Metanephros (tissue), 2 donors: Measurements from ENCODE around the gene APOF. TPM values are rescaled to one million over a fixed set of nuclear protein-coding genes. Genes with fewer than 3 reads are reported as not detected.

Experiments used
- small RNA-seq: library from RNA; depleted of rRNA; stranded (forward); fragments of <200 nt; gene quantifications from one replicate; pipeline ENCODE3, GENCODE V24; 2014; ENCODE audit warnings: low replicate concordance
- total RNA-seq: library from RNA; depleted of rRNA; stranded (reverse); fragments of >200 nt; gene quantifications from one replicate; pipeline ENCODE4 v1.2.3, GENCODE V29; 2014

Gene APOF
- not detected for total RNA-seq

DNA sequence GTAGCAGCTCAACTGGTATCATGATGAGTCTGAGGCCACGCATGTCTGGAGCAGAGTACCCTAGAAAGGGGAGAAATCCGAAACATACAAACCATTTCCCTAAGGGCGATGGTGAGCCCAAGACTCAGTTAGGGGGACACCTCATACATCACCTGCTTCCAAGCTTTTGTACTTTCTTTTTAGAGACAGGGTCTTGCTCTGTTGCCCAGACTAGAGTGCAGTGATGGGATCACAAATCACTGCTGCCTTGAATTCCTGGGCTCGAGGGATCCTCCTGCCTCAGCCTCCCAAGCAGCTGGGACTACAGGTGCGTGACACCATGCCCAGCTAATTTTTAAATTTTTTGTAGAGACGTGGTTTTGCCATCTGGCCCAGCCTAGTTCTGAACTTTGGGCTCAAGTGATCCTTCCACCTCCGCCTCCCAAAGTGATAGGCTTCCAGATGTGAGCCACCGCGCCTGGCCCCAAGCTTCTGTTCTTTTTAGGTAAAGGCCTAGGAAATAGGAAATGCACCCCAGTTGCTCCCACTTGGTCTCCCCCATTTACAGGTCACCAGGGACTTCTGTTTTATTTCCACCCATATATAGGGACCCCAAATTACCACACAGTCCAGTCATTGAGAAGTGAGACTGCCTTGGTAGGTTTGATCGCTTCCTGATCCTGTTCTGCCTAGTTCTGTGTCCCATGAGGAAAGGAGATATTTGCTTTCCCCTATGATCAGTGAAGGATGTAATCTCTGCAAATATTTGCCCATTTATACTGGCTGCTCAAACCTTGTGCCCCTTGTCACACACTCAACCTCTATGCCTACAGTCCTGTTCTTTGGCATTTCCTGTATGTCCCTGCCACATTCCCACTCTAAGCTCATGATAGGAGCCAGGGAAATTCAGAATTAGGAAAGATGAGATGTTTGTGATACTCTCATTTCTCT, at the start of gene APOF:
APOF (minus strand) TSS at position 728 of the 930 bp plus-strand sequence; CDS start at position 616, 112 bp downstream.

GRCh38 chr12:56359851-56360767, 2.5 kb downstream of the APOF start, which contains the start of gene STAT2:
TSS of gene STAT2 (minus strand) at chr12:56360107. CDS start at chr12:56356571, 3,536 bp downstream.

DNA sequence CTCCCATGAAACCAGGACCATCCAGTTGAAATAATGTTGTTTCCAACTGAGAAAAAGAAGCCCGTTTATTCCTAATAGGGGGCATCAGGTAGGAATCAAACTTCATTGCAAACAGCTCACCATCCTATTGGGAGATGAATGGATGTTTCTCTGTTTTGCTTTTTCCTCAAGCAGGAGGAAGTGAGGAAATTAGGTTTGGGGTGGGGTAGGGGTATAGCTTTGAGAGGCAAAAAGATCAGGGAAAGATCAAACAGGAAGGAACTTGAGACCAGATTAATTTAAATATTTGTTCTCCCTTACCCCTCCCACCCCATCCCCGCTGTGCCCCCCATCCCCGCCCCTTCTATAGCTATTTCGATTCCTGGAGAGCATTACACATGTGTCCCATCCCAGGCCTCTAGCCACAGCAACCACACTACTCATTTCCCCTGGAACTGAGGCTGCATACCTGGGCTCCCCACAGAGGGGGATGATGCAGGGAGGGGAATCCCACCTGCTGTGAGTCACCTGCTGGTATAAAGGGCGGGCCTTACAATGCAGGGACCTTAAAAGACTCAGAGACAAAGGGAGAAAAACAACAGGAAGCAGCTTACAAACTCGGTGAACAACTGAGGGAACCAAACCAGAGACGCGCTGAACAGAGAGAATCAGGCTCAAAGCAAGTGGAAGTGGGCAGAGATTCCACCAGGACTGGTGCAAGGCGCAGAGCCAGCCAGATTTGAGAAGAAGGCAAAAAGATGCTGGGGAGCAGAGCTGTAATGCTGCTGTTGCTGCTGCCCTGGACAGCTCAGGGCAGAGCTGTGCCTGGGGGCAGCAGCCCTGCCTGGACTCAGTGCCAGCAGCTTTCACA, 24.1 kb downstream of the APOF start, which contains the start of gene IL23A:
IL23A (plus strand) TSS at position 577 of the 850 bp plus-strand sequence; CDS start at position 738, 161 bp downstream.

DNA sequence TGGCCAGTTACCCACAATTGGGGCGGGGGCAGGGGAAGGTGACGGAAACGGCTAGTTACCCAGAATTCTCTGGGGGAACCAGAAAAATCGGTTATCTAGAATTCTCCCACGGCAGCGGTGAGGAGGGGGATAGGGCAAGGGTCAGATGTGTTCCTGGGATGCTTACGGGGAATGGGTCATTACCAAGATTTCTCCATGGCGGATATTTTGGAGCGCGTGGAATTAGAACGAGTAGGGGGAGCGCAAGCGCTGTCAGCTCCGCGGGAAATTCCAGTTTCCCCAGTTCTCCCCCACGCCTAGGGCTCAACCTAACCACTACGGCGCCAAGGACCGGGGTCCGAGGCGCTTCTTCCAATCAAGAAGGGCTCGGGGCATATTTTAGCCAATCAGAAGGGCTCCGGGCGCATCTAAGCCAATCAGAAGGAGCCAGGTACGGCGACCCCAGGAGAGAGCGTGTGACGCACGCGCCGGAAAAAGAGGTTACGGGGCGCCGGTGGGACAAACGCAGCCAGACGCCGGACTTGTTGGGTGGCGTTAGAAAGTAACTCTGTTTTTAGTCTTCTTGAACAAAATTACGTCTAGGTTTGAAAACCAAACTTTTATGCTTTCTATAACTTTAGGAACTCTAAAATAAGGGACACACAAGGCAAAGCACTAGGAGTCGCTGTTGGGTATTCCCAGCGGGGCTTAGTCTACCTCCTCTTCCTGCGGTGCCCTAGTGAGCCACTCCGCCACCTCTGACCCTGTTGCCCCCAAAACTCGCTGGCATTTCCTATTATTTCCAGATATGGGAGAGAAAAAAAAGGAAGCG, 28.8 kb downstream of the APOF start, which contains the start of gene PAN2:
PAN2 (minus strand) TSS at position 322 of the 811 bp plus-strand sequence. CDS start 906 bp downstream, outside the sequence.

GRCh38 chr12:56315622-56316473, 46.8 kb downstream of the APOF start, which contains the start of gene CNPY2:
TSS of gene CNPY2 (minus strand) at chr12:56315988. CDS start at chr12:56315217, 771 bp downstream.

Small RNA genes within 50 kb of the gene (small RNA-seq; reads per million reads assigned to genes)
- not detected for gene RNU7-40P

Other genes with a start within 250 kb of the APOF start
- gene RPL41, start 246.2 kb downstream of the APOF start, total RNA-seq, result 1,889 TPM
- gene ZC3H10, start 244.6 kb downstream of the APOF start, total RNA-seq, result 4.9 TPM
- gene ESYT1, start 234.6 kb downstream of the APOF start, total RNA-seq, result 105 TPM
- 79.0 TPM for gene MYL6B, start 210.3 kb downstream of the APOF start, total RNA-seq
- 1,413 TPM for gene MYL6, start 204.5 kb downstream of the APOF start, total RNA-seq
- gene SMARCC2, start 173.4 kb downstream of the APOF start, total RNA-seq, result 119 TPM
- gene RNF41, start 140.9 kb downstream of the APOF start, total RNA-seq, result 40.6 TPM
- gene NABP2, start 138.5 kb downstream of the APOF start, total RNA-seq, result 22.0 TPM
- 34.9 TPM for gene SLC39A5, start 132.8 kb downstream of the APOF start, total RNA-seq
- gene ANKRD52, start 104.5 kb downstream of the APOF start, total RNA-seq, result 25.7 TPM
- 15.4 TPM for gene COQ10A, start 95.9 kb downstream of the APOF start, total RNA-seq
- gene CS, start 62.5 kb downstream of the APOF start, total RNA-seq, result 150 TPM
- 56.6 TPM for gene CNPY2, start 46.9 kb downstream of the APOF start, total RNA-seq
- 73.3 TPM for gene PAN2, start 28.9 kb downstream of the APOF start, total RNA-seq
- not detected for gene IL23A, start 24.0 kb downstream of the APOF start, total RNA-seq
- 133 TPM for gene STAT2, start 2.8 kb downstream of the APOF start, total RNA-seq
- gene TIMELESS, start 86.6 kb upstream of the APOF start, total RNA-seq, result 15.1 TPM
- not detected for gene MIP, start 91.8 kb upstream of the APOF start, total RNA-seq
- gene SPRYD4, start 105.7 kb upstream of the APOF start, total RNA-seq, result 2.2 TPM
- 2.2 TPM for gene GLS2, start 125.3 kb upstream of the APOF start, total RNA-seq
- 29.1 TPM for gene RBMS2, start 159.0 kb upstream of the APOF start, total RNA-seq